IMR-90 (cell line): ENCODE measurements around the gene FOXC2. TPM values are rescaled to one million over a fixed set of nuclear protein-coding genes. Genes with fewer than 3 reads are reported as not detected.

Experiments
- ATAC-seq: fragments of 200-7000 bp; cut with Tn5 transposase; 2 replicates; pipeline ENCODE4 v1.9.1; 2020; ENCODE audit warnings: low read depth, mild to moderate bottlenecking, moderate library complexity
- BruUV-seq: library from RNA; stranded (reverse); fragments of 400-500 nt; replicated peaks from 2 replicates; lab custom pipeline; 2021; lab: Mats Ljungman, UMichigan
- CTCF ChIA-PET: fragments of 300-600 bp; formaldehyde crosslinking; extraction: SDS; loops from one replicate; lab custom pipeline; 2021; ENCODE audit warnings: antibody characterized with exemption; lab: Yijun Ruan, JAX
- POLR2A ChIA-PET: fragments of 300-600 bp; sonication (Branson Sonifier 250); formaldehyde crosslinking; loops from one replicate; lab custom pipeline; 2022; ENCODE audit warnings: antibody characterized with exemption; ENCODE audit not compliant: unreplicated experiment; lab: Charles Lee
- DNase-seq: peaks from one replicate; pipeline ENCODE4 v3.0.0; 2013
- H2AFZ ChIP-seq: replicated peaks from 2 replicates; pipeline ENCODE3; 2013; ENCODE audit warnings: low read length, mild to moderate bottlenecking; ENCODE audit not compliant: poor library complexity
- H2AK5ac ChIP-seq: 2 replicates; pipeline ENCODE4 v1.6.1; 2013; ENCODE audit warnings: low read depth, low read length, inconsistent platforms
- H2AK9ac ChIP-seq: replicated peaks from 2 replicates; pipeline ENCODE3; 2013; ENCODE audit warnings: mild to moderate bottlenecking, low read depth, low read length, moderate library complexity; ENCODE audit not compliant: poor library complexity
- H2BK120ac ChIP-seq: 2 replicates; pipeline ENCODE4 v1.6.1; 2013; ENCODE audit warnings: low read depth, low read length, inconsistent platforms
- H2BK15ac ChIP-seq: 3 replicates; pipeline ENCODE4 v1.6.1; 2013; ENCODE audit warnings: low read depth, low read length, inconsistent platforms
- H2BK20ac ChIP-seq: 2 replicates; pipeline ENCODE4 v1.6.1; 2013; ENCODE audit warnings: low read depth, mild to moderate bottlenecking, inconsistent platforms, low read length, moderate library complexity
- H2BK5ac ChIP-seq: 2 replicates; pipeline ENCODE4 v1.6.1; 2013; ENCODE audit warnings: mild to moderate bottlenecking, low read depth, low read length, inconsistent platforms; ENCODE audit not compliant: poor library complexity, severe bottlenecking
- H3K14ac ChIP-seq: replicated peaks from 2 replicates; pipeline ENCODE4 v1.6.1; 2013; ENCODE audit warnings: low read depth, low read length, inconsistent platforms
- H3K18ac ChIP-seq: 2 replicates; pipeline ENCODE4 v1.6.1; 2013; ENCODE audit warnings: low read depth, low read length, control low read depth
- H3K23ac ChIP-seq: 2 replicates; pipeline ENCODE4 v1.6.1; 2013; ENCODE audit warnings: low read depth, low read length, inconsistent platforms
- H3K27ac ChIP-seq: 2 replicates; pipeline ENCODE4 v1.5.1; 2013; ENCODE audit warnings: mild to moderate bottlenecking, control low read depth, low read length; ENCODE audit not compliant: insufficient read depth
- H3K27me3 ChIP-seq: 2 replicates; pipeline ENCODE4 v1.6.1; 2013; ENCODE audit warnings: low read length; ENCODE audit not compliant: control insufficient read depth, insufficient read depth
- H3K36me3 ChIP-seq: 2 replicates; pipeline ENCODE4 v1.6.1; 2013; ENCODE audit warnings: low read length, mixed read lengths; ENCODE audit not compliant: control insufficient read depth, insufficient read depth
- H3K4ac ChIP-seq: 2 replicates; pipeline ENCODE4 v1.6.1; 2013; ENCODE audit warnings: low read depth, low read length, inconsistent platforms
- H3K4me1 ChIP-seq: 2 replicates; pipeline ENCODE4 v1.6.1; 2013; ENCODE audit warnings: low read length, mixed read lengths; ENCODE audit not compliant: control insufficient read depth, insufficient read depth
- H3K4me2 ChIP-seq: 2 replicates; pipeline ENCODE4 v1.6.1; 2013; ENCODE audit warnings: low read depth, mild to moderate bottlenecking, control low read depth, low read length, moderate library complexity
- H3K4me3 ChIP-seq: 2 replicates; pipeline ENCODE4 v1.5.1; 2013; ENCODE audit warnings: low read depth, mild to moderate bottlenecking, control low read depth, low read length, moderate library complexity; ENCODE audit not compliant: insufficient read depth
- H3K56ac ChIP-seq: 2 replicates; pipeline ENCODE4 v1.6.1; 2013; ENCODE audit warnings: low read length, inconsistent platforms; ENCODE audit not compliant: insufficient read depth; ENCODE audit errors: extremely low read depth
- H3K79me1 ChIP-seq, 2 experiments: 2 replicates each; pipeline ENCODE4 v1.6.1; 2013; ENCODE audit warnings: low read length in 2 of 2, inconsistent platforms in 1 of 2, low read depth in 1 of 2
- H3K9ac ChIP-seq: 2 replicates; pipeline ENCODE4 v1.6.1; 2013; ENCODE audit warnings: low read depth, low read length, control low read depth
- H3K9me1 ChIP-seq: 2 replicates; pipeline ENCODE4 v1.6.1; 2013; ENCODE audit warnings: low read length, inconsistent platforms; ENCODE audit not compliant: insufficient read depth
- H3K9me3 ChIP-seq: 2 replicates; pipeline ENCODE4 v1.6.1; 2013; ENCODE audit warnings: low read length; ENCODE audit not compliant: control insufficient read depth, insufficient read depth
- H4K20me1 ChIP-seq: 2 replicates; pipeline ENCODE4 v1.6.1; 2013; ENCODE audit warnings: low read length, inconsistent platforms; ENCODE audit not compliant: insufficient read depth
- H4K5ac ChIP-seq: 2 replicates; pipeline ENCODE4 v1.6.1; 2013; ENCODE audit warnings: mild to moderate bottlenecking, low read depth, low read length, control low read depth
- H4K8ac ChIP-seq, 2 experiments: 2 replicates each; pipeline ENCODE4 v1.6.1; 2013; ENCODE audit warnings: low read depth in 2 of 2, low read length in 2 of 2, control low read depth in 1 of 2, inconsistent platforms in 1 of 2
- H4K91ac ChIP-seq: 2 replicates; pipeline ENCODE4 v1.6.1; 2013; ENCODE audit warnings: low read depth, low read length, inconsistent platforms; ENCODE audit not compliant: insufficient read depth
- BHLHE40 ChIP-seq: fragments of 150-350 bp; IDR thresholded peaks from 2 replicates; pipeline ENCODE4 v1.6.1; 2016; ENCODE audit warnings: mild to moderate bottlenecking, low read depth, low read length
- CEBPB ChIP-seq: IDR thresholded peaks from 2 replicates; pipeline ENCODE4 v1.6.1; 2012; ENCODE audit warnings: low read depth, low read length, improper control_type of control experiment
- CHD1 ChIP-seq: IDR thresholded peaks from 2 replicates; pipeline ENCODE4 v1.6.1; 2012; ENCODE audit warnings: low read depth, low read length, improper control_type of control experiment
- CTCF ChIP-seq: conservative IDR thresholded peaks from 2 replicates; pipeline ENCODE4 v1.5.1; 2012; ENCODE audit warnings: mild to moderate bottlenecking, low read depth, low read length, improper control_type of control experiment
- ELK1 ChIP-seq: fragments of 150-350 bp; IDR thresholded peaks from 2 replicates; pipeline ENCODE4 v1.6.1; 2016; ENCODE audit warnings: low read depth, mild to moderate bottlenecking, low read length, moderate library complexity, borderline replicate concordance
- FOS ChIP-seq: fragments of 150-350 bp; IDR thresholded peaks from 2 replicates; pipeline ENCODE4 v1.6.1; 2016; ENCODE audit warnings: low read depth, low read length
- MAFK ChIP-seq: IDR thresholded peaks from 2 replicates; pipeline ENCODE4 v1.6.1; 2012; ENCODE audit warnings: low read depth, low read length, improper control_type of control experiment
- MAZ ChIP-seq: IDR thresholded peaks from 2 replicates; pipeline ENCODE4 v1.6.1; 2012; ENCODE audit warnings: low read depth, mild to moderate bottlenecking, low read length, improper control_type of control experiment, moderate library complexity, borderline replicate concordance
- MXI1 ChIP-seq: IDR thresholded peaks from 2 replicates; pipeline ENCODE4 v1.6.1; 2012; ENCODE audit warnings: low read depth, mild to moderate bottlenecking, low read length, moderate library complexity, borderline replicate concordance
- NFE2L2 ChIP-seq: fragments of 150-350 bp; IDR thresholded peaks from 2 replicates; pipeline ENCODE4 v1.6.1; 2016; ENCODE audit warnings: low read depth, mild to moderate bottlenecking, low read length
- POLR2A ChIP-seq: IDR thresholded peaks from 2 replicates; pipeline ENCODE4 v1.6.1; 2012; ENCODE audit warnings: mild to moderate bottlenecking, low read depth, low read length
- RAD21 ChIP-seq: IDR thresholded peaks from 2 replicates; pipeline ENCODE4 v1.6.1; 2012; ENCODE audit warnings: low read length, improper control_type of control experiment
- RCOR1 ChIP-seq: IDR thresholded peaks from 2 replicates; pipeline ENCODE4 v1.6.1; 2012; ENCODE audit warnings: mild to moderate bottlenecking, low read length, improper control_type of control experiment; ENCODE audit not compliant: insufficient replicate concordance
- RFX5 ChIP-seq: IDR thresholded peaks from 2 replicates; pipeline ENCODE4 v1.8.0; 2012; ENCODE audit warnings: low read depth, mild to moderate bottlenecking, low read length, moderate library complexity
- SMC3 ChIP-seq: fragments of 150-350 bp; IDR thresholded peaks from 2 replicates; pipeline ENCODE4 v1.6.1; 2016; ENCODE audit warnings: low read depth, mild to moderate bottlenecking, antibody characterized with exemption, low read length, moderate library complexity
- USF2 ChIP-seq: fragments of 150-350 bp; IDR thresholded peaks from 2 replicates; pipeline ENCODE4 v1.6.1; 2017; ENCODE audit warnings: mild to moderate bottlenecking, antibody characterized with exemption, low read length, low read depth
- WGBS, 2 experiments: methylation state at CpG; one replicate each; pipeline versions ENCODE4 v1.1.5 to v1.1.7; 2013; ENCODE audit warnings: missing lambda C conversion rate in 2 of 2; ENCODE audit not compliant: insufficient read length in 1 of 2; ENCODE audit errors: extremely low coverage in 2 of 2; 5-methylcytosine and 5-hydroxymethylcytosine counted together
- dilution Hi-C: fragments of 300-500 bp; cut with HindIII; formaldehyde crosslinking; loops from one replicate; pipeline ENCODE4 v1.14.3; 2018; ENCODE audit warnings: low sequenced_read_pairs; ENCODE audit not compliant: unreplicated experiment
- in situ Hi-C: fragments of 300-500 bp; cut with MboI; formaldehyde crosslinking; loops from 3 replicates; pipeline ENCODE4 v1.14.3; 2019; ENCODE audit warnings: low sequenced_read_pairs, inconsistent platforms, mixed read lengths
- intact Hi-C: fragments of 100-400 bp; cut with micrococcal nuclease; formaldehyde crosslinking; loops from 2 replicates; pipeline ENCODE4 v1.10.0; 2022
- polyA plus RNA-seq, 3 experiments: library from polyadenylated mRNA; depleted of rRNA; stranded (reverse); fragments of >200 nt; gene quantifications; 2 replicates each; pipeline ENCODE4 v1.2.3, GENCODE V29; 2012; ENCODE audit warnings: low replicate concordance in 1 of 3
- total RNA-seq: library from RNA; depleted of rRNA; stranded (reverse); fragments of >200 nt; gene quantifications from 2 replicates; pipeline ENCODE4 v1.2.3, GENCODE V29; 2012

Gene FOXC2
- total and polyA plus RNA-seq, 2 of the 4 experiments (the other 2 are of a cell fraction) = 0.90 to 6.4 TPM

- H3K9me3 ChIP-seq = no peaks in the 10 kb centered on the region
- no peak overlapping the region for H2AFZ ChIP-seq
- intact Hi-C loops = no loop called here
- ChIA-PET CTCF (no interaction called here), POLR2A (no interaction called here)
- H2AK5ac ChIP-seq = no peak overlapping the region
- no peak overlapping the region for H3K27ac ChIP-seq
- no peak overlapping the region for H3K56ac ChIP-seq
- DNase-seq = no peak
- peaks cover 4 to 26% of the 10 kb centered on the region in 2 experiments; a peak in 2 of 4 replicates for H3K79me1 ChIP-seq
- TF ChIP-seq NFE2L2 = no peak
- no peak for TF ChIP-seq MAFK
- no peak for TF ChIP-seq RCOR1
- TF ChIP-seq ELK1 = no peak
- no peak for TF ChIP-seq POLR2A
- TF ChIP-seq USF2 = no peak
- no peak for TF ChIP-seq BHLHE40
- TF ChIP-seq CHD1 = no peak
- no peak for TF ChIP-seq MXI1
- no peak for TF ChIP-seq SMC3
- TF ChIP-seq CEBPB = no peak
- no peak for TF ChIP-seq FOS
- no peak for TF ChIP-seq RAD21
- no peak for TF ChIP-seq CTCF
- no peak for TF ChIP-seq MAZ
- TF ChIP-seq RFX5 = no peak
- H3K27me3 ChIP-seq = no peaks in the 10 kb centered on the region
- 0 out of 3 replicates have a peak overlapping the region, but pooled peaks have one; percentile 6 for H2BK15ac ChIP-seq
- H3K9me1 ChIP-seq = peaks cover 11% of the 10 kb centered on the region
- dilution Hi-C loops = no loop called here
- H2AK9ac ChIP-seq = no peak overlapping the region
- no peak overlapping the region for H3K4me2 ChIP-seq
- no peak overlapping the region for H4K8ac ChIP-seq
- no peak overlapping the region; the same call in 1 of the 2 replicates for H2BK120ac ChIP-seq
- H4K5ac ChIP-seq = no peak overlapping the region
- H3K23ac ChIP-seq = peak overlapping the region; percentile 31; the same call in 1 of the 2 replicates
- H4K91ac ChIP-seq = no peak overlapping the region
- H3K4me1 ChIP-seq = peaks cover 17% of the 10 kb centered on the region
- H3K4ac ChIP-seq = no peak overlapping the region
- H3K18ac ChIP-seq = no peak overlapping the region
- whole genome bisulfite sequencing, 2 experiments = no CpG with 5 or more reads among the region's 8 CpGs
- 0 out of 2 replicates have a peak overlapping the region, but pooled peaks have one; percentile 25 for H3K14ac ChIP-seq
- no peak overlapping the region for H3K4me3 ChIP-seq
- H2BK20ac ChIP-seq = no peak overlapping the region; the same call in 1 of the 2 replicates
- no TSS peak for BruUV-seq
- in situ Hi-C loops = no loop called here
- no peak overlapping the region for H3K9ac ChIP-seq
- H2BK5ac ChIP-seq = no peak overlapping the region
- no peaks in the 10 kb centered on the region for H4K20me1 ChIP-seq
- ATAC-seq = no peak
- no peaks in the 10 kb centered on the region for H3K36me3 ChIP-seq
These were observed 28.1 kb downstream of the FOXC2 start for GRCh38 chr16:86594721-86595120.
